Heart left ventricle (tissue), 13 donors: ENCODE measurements around the gene MINDY2.

ENCODE experiments used
- CTCF ChIP-seq, 12 donors: fragments of 200-600 bp; sonication (generic) in 4 of 12; IDR thresholded peaks; one replicate each; pipeline versions ENCODE4 v1.5.0 to v1.8.0; 2018 to 2022; ENCODE audit warnings: antibody characterized with exemption in 12 of 12, mild to moderate bottlenecking in 5 of 12
- POLR2A ChIP-seq, 2 donors: fragments of 450-650 bp; IDR thresholded peaks; one replicate each; pipeline ENCODE4 v1.6.1; 2017; ENCODE audit warnings: antibody characterized with exemption in 2 of 2, mild to moderate bottlenecking in 2 of 2, moderate library complexity in 2 of 2
- donor health status: ischemic (EF 13 %, LVEDD 7.1; RV severe dilation, severe dysfunction).
- donor health status: DM: no; HTN: yes; CAD: no.
- donor health status: DM: no; HTN: no; CAD: no.
- donor health status: ischemic (EF 25% LVEDD 6.9; RV normal size, moderate dysfunction).
- donor health status: ischemic (EF 25% LVEDD 5.7; RV mildly dilated, moderate dysfunction).
- donor health status: ischemic (EF 35%, LVEDD 5.7; RV mildly dilated, moderate dysfunction).
- donor health status: nonischemic (EF 11% LVEDD 7.7; RV severe dilation, severe dysfunction).
- donor health status: DM: yes; HTN: yes; CAD: no.
- donor health status: PGD.
- donor health status: ischemic (EF 29% LVEDD 5.4; RV normal size, mild dysfunction).
- donor health status: nonischemic (EF 23%, LVEDD 6.1; RV moderate dilation, normal function).

GRCh38 chr15:58766290-58766689, 4.8 kb upstream of the MINDY2 start:
- no peak for TF ChIP-seq CTCF (IDR thresholded peaks at IDR 0.05)
- no peak for TF ChIP-seq POLR2A (IDR thresholded peaks at IDR 0.05)
